Kidney (tissue), 14 donors: ENCODE measurements around the gene APP. TPM values are rescaled to one million over a fixed set of nuclear protein-coding genes. Genes with fewer than 3 reads are reported as not detected.
A peak's percentile ranks its signal among the peaks of the same experiment; 100 is the strongest.

Experiments used
- DNase-seq, 5 donors: peaks; one replicate each; pipeline ENCODE4 v3.0.0-alpha.2; 2013 to 2020
- FAIRE-seq: peaks from 2 replicates; lab custom pipeline; 2012; peaks lifted over from hg19 to GRCh38; lab: Jason Lieb, UNC
- H3K27ac ChIP-seq, 2 donors: one replicate each; pipeline ENCODE4 v1.7.0; 2013; ENCODE audit warnings: low read depth in 2 of 2, low read length in 2 of 2, inconsistent platforms in 1 of 2
- H3K27me3 ChIP-seq: one replicate; pipeline ENCODE4 v1.7.1; 2013; ENCODE audit warnings: low read length, inconsistent platforms; ENCODE audit not compliant: control insufficient read depth, insufficient read depth
- H3K36me3 ChIP-seq, 3 donors: one replicate each; pipeline versions ENCODE4 v1.7.0 to v1.7.1; 2013; ENCODE audit warnings: low read length in 3 of 3, control low read depth in 1 of 3, inconsistent platforms in 1 of 3; ENCODE audit not compliant: insufficient read depth in 3 of 3, control insufficient read depth in 2 of 3
- H3K4me1 ChIP-seq, 3 donors: one replicate each; pipeline versions ENCODE4 v1.7.0 to v1.7.1; 2013; ENCODE audit warnings: low read length in 3 of 3, inconsistent platforms in 1 of 3, low read depth in 1 of 3; ENCODE audit not compliant: control insufficient read depth in 2 of 3, insufficient read depth in 2 of 3
- H3K4me3 ChIP-seq, 3 donors: one replicate each; pipeline versions ENCODE4 v1.7.0 to v1.8.1; 2013; ENCODE audit warnings: low read length in 3 of 3, control low read depth in 1 of 3, inconsistent platforms in 1 of 3
- H3K9ac ChIP-seq, 3 donors: one replicate each; pipeline versions ENCODE4 v1.7.0 to v1.7.1; 2013; ENCODE audit warnings: low read length in 3 of 3, control low read depth in 1 of 3, inconsistent platforms in 1 of 3
- H3K9me3 ChIP-seq, 3 donors: one replicate each; pipeline versions ENCODE4 v1.7.0 to v1.7.1; 2013; ENCODE audit warnings: low read length in 3 of 3, control low read depth in 1 of 3, inconsistent platforms in 1 of 3; ENCODE audit not compliant: control insufficient read depth in 2 of 3, insufficient read depth in 1 of 3
- CTCF ChIP-seq: IDR thresholded peaks from 3 replicates; pipeline ENCODE4 v1.5.1; 2012; ENCODE audit warnings: mild to moderate bottlenecking, moderate library complexity, borderline replicate concordance; ENCODE audit not compliant: insufficient read depth; ENCODE audit errors: extremely low read depth
- intact Hi-C: fragments of 100-400 bp; cut with DNase I; formaldehyde crosslinking; loops from one replicate; pipeline ENCODE4 v1.11.1; 2022
- polyA plus RNA-seq: library from polyadenylated mRNA; stranded (reverse); fragments of 350-450 nt; fragmentation: Illumina TruSeq; extraction: RNeasy Lipid Tissue Mini Kit (QIAGEN cat#74804); gene quantifications from one replicate; pipeline ENCODE4 v1.2.3, GENCODE V29; 2014; ENCODE audit warnings: low read depth, low replicate concordance; ENCODE audit not compliant: insufficient read depth
- total RNA-seq: library from RNA; stranded (reverse); fragmentation: NEBNext Ultra II Directional; extraction: Animal tissue kit (Norgen Biotek cat#: 25700); gene quantifications from one replicate; pipeline ENCODE4 v1.2.1, GENCODE V29; 2021
- donor health status: control.
- donor health status: control.
- donor health status: control.
- donor health status: control.
- donor health status: control.
- donor health status: DM: yes; HTN: yes; CAD: no.
- donor health status: Normal renal cell carcinoma (clear cell type).

APP gene
- total and polyA plus RNA-seq, 2 donors from 2014 or later = 472 to 1,303 TPM

GRCh38 chr21:25907573-25908275 lies 262.8 kb downstream of the APP start:
- no peak overlapping the region for H3K27ac ChIP-seq
- DNase-seq = peak in 1 of 5 donors; percentile 43

DNA sequence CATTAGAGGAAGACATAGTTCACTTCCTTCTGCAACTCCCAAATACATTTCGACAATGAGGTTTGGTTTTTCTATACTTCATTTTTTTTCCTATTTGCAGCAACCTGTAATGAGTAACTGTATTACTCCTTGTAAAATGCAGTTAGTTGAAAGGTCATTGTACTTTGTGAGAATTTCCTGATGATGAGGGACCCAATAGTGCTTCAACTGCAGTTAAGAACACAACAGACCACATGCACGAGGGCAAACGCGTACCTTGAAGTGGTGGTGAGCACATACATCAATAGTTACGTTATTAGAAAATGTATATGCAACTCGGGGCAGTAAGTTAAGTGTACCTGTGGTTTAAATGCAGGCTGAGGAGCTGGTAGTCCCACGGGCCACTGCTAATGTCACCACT lies 264.0 kb downstream of the APP start:
- Histone ChIP-seq H3K9me3 (no peaks in the 10 kb centered on the region), H3K9ac (no peak overlapping the region), H3K27ac (no peak overlapping the region), H3K4me1 (no peaks in the 10 kb centered on the region), H3K36me3 (peaks cover 0 to 1% (median 0%) of the 10 kb centered on the region in 3 donors), H3K27me3 (no peaks in the 10 kb centered on the region), H3K4me3 (no peak overlapping the region)
- TF ChIP-seq CTCF = no peak
- FAIRE-seq = no peak
- DNase-seq = no peak
- intact Hi-C loops = no loop called here

More at GRCh38 chr21:25907573-25908275, 262.8 kb downstream of the APP start:
- H3K9ac ChIP-seq = no peak overlapping the region
- H3K4me1 ChIP-seq = peaks cover 0 to 9% (median 8%) of the 10 kb centered on the region in 3 donors
- H3K4me3 ChIP-seq = no peak overlapping the region
- no peak for FAIRE-seq
- no peaks in the 10 kb centered on the region for H3K9me3 ChIP-seq
- H3K36me3 ChIP-seq = peaks cover 0 to 3% (median 0%) of the 10 kb centered on the region in 3 donors
- no peaks in the 10 kb centered on the region for H3K27me3 ChIP-seq
- TF ChIP-seq CTCF = no peak
- intact Hi-C loops = no loop called here

DNA sequence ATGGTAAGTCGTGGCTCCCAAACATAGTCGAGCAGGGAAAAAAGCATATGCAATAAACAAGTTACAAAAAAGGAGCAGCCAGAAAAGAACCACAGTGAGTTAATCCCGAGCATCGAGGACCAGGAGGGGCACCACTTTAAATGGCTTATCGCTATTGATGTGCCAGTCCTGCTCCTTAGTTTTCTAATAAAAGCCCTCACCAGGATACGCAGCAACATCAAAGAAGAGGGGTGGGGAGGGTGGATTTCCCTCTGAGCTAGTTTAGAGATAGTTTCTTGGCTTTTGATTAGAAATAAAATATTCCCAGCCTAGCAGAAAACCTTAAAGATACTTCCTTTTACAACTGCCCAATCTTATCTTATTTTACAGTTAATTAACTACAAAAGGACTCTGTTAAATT lies 265.4 kb downstream of the APP start:
- Histone ChIP-seq H3K4me1 (no peaks in the 10 kb centered on the region), H3K4me3 (no peak overlapping the region), H3K9me3 (no peaks in the 10 kb centered on the region), H3K36me3 (no peaks in the 10 kb centered on the region), H3K9ac (no peak overlapping the region), H3K27me3 (no peaks in the 10 kb centered on the region), H3K27ac (no peak overlapping the region)
- intact Hi-C loops = no loop called here
- DNase-seq (no peak), FAIRE-seq (no peak)
- TF ChIP-seq CTCF = no peak
